GM13976 (cell line): ENCODE results near the gene GART.
"Not testable (repeated sequence)": the region's sequence is repeated elsewhere in the genome, so short reads cannot be mapped to it uniquely, and the experiment has no call there.

Experiments
- DNase-seq: peaks from one replicate; pipeline ENCODE4 v3.0.0; 2012; ENCODE audit warnings: low spot score
- in situ Hi-C: fragments of 300-500 bp; cut with MboI; formaldehyde crosslinking; loops from one replicate; pipeline ENCODE4 v1.12.0; 2022; ENCODE audit warnings: low sequenced_read_pairs, mixed read lengths, inconsistent platforms; ENCODE audit not compliant: unreplicated experiment
- TF ChIP-seq, protein P1 (sequence below): IDR thresholded peaks from 2 replicates; pipeline ENCODE4 v1.5.1; 2012; ENCODE audit warnings: borderline replicate concordance, mild to moderate bottlenecking; ENCODE audit not compliant: insufficient read depth; ENCODE audit errors: extremely low read depth, missing control alignments, control extremely low read depth

The GART gene

DNA sequence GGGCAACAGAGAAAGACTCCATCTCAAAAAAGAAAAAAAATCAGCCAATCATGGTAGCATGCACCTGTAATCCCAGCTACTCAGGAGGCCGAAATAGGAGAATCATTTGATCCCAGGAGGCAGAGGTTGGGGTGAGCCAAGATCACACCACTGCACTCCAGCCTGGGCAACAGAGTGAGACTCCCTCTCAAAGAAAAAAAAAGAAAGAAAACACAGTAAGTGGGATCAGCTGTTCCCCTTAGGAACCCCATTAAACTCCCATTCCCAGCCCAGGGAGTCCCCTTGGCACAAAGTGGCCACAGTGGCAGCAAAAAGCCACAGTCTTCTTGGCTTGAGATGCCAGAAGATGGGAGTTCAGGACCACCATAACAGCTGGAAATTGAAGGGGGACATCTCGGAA lies 71.2 kb downstream of the GART start:
- no peak for DNase-seq
- TF ChIP-seq, protein P1, sequence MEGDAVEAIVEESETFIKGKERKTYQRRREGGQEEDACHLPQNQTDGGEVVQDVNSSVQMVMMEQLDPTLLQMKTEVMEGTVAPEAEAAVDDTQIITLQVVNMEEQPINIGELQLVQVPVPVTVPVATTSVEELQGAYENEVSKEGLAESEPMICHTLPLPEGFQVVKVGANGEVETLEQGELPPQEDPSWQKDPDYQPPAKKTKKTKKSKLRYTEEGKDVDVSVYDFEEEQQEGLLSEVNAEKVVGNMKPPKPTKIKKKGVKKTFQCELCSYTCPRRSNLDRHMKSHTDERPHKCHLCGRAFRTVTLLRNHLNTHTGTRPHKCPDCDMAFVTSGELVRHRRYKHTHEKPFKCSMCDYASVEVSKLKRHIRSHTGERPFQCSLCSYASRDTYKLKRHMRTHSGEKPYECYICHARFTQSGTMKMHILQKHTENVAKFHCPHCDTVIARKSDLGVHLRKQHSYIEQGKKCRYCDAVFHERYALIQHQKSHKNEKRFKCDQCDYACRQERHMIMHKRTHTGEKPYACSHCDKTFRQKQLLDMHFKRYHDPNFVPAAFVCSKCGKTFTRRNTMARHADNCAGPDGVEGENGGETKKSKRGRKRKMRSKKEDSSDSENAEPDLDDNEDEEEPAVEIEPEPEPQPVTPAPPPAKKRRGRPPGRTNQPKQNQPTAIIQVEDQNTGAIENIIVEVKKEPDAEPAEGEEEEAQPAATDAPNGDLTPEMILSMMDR, result no peak
- in situ Hi-C loops, result no loop called here

DNA sequence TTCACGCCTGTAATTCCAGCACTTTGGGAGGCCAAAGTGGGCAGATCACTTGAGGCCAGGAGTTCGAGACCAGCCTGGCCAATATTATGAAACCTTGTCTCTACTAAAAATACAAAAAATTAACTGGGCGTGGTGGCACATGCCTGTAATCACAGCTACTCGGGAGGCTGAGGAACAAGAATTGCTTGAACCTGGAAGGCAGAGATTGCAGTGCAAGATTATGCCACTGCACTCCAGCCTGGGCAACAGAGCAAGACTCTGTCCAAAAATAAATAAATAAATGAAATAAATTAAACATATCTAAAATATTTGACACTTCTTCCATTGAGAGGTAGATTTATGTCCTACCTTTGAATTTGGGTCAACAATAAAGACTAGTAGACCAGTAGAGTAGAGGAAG lies 72.7 kb downstream of the GART start:
- DNase-seq, in situ Hi-C loops: not testable (repeated sequence)

DNA sequence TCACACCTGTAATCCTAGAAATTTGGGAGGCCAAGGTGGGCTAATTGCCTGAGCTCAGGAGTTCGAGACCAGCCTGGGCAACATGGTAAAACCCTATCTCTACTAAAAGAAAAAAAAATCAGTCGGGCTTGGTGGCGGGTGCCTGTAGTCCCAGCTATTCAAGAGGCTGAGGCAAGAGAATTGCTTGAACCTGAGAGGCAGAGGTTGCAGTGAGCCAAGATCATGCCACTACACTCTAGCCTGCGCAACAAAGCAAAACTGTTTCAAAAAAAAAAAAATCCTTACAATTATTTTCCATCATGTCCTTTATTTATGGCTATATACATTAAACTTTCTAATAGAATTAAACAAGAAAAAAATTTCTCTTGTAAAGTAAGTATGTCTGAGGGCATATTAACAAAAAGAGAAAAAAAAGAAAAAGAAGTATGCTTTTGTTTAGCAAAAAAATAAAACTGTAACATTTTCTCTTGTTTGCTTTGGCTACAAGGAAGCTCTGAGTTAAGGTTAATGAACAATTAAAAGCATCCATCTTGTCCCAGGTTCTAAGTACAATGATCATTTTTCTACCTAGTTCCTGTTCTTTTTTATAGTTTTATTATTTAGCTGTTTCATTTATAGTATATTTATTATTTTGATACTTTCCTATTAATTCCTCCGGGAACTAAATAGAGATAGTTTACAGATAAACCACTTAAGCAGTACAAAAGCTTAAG lies 80.2 kb downstream of the GART start:
- in situ Hi-C loops, result no loop called here
- TF ChIP-seq, protein P1, result no peak
- DNase-seq, result no peak

DNA sequence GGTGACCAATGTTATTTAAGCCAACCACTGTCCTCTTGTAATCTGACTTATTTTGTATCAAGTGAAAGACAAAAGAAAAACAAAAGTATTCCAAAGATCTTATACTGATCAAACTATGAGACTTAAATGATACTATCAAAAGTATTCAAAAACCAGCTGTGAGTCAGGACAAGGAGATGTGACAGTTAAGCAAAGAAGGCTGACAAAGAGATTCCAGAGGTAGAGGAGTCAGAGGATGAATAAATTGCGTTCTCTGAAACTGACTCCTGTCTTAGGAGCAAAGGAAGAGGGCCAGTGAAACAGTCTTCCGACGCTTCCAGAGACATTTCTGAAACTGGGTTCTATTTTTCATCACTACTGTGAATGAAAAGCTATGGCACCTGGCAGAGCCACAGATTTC lies 83.1 kb downstream of the GART start:
- no peak for DNase-seq
- in situ Hi-C loops, result no loop called here
- TF ChIP-seq, protein P1, result no peak

DNA sequence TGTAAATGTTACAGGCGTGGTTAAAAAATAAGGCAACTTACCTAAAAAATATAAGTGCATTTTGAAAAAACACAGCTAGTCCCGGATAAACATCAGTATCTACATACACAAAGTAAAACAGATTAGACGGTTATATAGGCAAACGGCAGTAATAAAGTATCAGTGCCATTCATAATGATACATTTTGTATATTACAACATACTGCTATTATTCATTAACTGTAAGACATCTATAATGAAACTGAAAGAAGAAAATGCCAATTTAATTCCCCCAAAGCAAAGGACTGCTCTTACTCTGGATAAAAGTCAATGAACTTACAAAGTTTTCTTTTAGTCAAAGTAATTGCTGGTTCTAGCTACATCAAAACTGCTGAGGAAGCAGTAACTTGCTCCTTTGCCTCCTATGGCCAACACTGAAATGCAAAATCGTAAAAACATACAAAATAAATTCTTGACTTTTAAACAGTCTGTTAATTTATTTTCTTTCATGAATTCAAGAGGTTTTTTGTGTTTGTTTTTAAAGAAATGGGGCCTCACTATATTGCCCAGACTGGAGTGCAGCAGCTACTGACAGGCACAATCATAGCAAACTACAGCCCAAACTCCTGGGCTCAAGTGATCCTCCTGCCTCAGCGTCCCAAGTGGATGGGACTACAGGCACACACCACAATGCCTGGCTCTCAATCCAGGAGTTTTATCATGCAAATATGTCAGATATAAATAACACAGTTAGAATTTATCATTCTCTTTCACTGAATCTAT lies 86.1 kb downstream of the GART start:
- in situ Hi-C loops, result no loop called here
- no peak for DNase-seq
- TF ChIP-seq, protein P1, result no peak
